Pulmonary artery endothelial cell (primary cell): Measurements from ENCODE around the gene MEGF11. TPM values are rescaled to one million over a fixed set of nuclear protein-coding genes. Genes with fewer than 3 reads are reported as not detected.

ENCODE experiments used
- DNase-seq: peaks from one replicate; pipeline ENCODE4 v3.0.0-alpha.2; 2011; ENCODE audit warnings: low read depth, low spot score
- total RNA-seq: library from RNA; depleted of rRNA; stranded (reverse); fragments of >200 nt; gene quantifications from 2 replicates; pipeline ENCODE4 v1.2.3, GENCODE V29; 2014

Gene MEGF11
- total RNA-seq, 1 donor from 2014 or later = under 0.01 TPM

- DNase-seq = no peak
Observed at GRCh38 chr15:66147440-66147839, 106.1 kb downstream of the MEGF11 start.

DNA sequence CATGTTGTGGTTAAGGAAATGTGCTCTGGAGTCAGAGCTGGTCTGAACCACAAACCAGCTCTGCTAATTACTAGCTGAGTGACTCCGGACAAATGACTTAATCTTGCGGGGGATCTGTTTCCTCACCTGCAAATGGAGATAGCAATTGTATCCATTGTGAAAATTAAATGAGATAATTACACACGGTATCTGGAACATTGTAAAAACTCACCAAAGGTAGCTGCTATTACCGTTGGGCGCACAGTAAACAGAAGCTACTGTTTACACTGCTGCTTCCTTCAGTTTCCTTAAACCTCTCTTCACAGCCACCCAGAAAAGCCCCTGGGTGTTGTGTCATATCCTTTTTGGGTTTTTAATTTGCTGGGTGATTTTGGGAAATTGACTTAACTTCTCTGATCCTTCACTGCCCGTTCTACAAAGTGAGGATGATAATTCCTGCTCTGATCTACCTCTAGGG is 107.8 kb downstream of the MEGF11 start:
- DNase-seq = no peak

- no peak for DNase-seq
Observed at GRCh38 chr15:66144978-66145725, 108.4 kb downstream of the MEGF11 start.

- DNase-seq = no peak
Observed at GRCh38 chr15:66142285-66142684, 111.3 kb downstream of the MEGF11 start.

DNA sequence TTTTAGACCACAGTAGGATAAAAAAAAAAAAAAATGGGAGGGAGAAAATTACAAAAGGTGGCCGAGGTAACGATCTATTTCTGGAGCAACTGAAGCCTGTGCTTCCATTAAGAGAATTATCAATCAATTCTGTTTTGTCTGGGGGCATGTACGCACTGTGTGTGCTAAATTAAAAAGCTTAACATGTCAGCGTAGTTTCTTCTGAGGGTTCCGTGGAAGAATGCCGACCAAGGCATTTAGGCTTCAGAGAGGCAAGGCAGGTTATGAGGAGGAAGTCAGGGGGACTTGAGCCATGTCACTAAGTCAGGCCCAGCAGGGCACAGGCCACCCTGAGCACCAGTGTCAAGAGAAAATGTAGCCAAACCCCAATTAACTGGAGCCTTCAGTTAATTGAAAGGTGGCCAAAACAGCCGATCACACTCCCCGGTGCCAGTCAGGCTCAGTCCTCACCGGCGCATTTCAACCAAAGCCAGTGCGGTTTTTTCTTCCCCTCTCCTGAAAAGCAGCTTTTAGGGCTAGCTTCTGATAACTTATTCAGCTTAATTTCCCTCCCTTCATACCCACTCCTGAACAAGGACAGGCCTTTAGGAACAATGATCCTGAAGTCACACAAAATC is 113.9 kb downstream of the MEGF11 start:
- DNase-seq = no peak

DNA sequence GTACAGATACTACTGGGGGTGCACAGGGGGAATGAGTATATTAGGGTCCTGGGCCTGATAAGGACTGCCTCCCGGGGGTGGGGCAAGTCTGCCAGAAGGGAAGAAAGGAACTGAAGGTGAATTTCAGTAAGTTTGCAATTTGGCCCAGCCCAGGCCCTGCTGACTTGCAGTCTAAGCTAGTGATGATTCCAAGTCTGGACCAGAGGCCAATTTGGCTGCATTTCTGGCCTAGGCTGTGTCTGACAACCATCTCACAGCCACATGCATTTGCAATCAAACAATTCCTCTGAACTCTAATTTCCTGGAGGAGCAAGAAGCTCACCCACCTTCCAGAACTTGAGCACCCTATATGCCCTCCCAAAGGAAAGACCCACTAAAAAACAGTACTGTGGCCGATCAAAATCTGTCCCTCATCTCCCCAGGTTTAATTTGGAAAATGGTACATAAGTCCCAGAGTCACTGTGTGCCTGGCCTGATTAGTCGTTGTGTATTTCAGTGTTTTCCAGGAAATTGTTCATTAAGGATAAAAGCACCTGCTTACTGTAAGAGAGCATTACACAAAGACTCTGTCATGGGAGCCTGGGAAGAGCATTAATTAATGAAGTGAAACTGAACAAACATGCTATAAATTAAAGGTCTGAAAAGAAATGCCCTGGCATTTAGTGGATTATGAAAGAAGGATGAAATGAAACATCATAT is 114.5 kb downstream of the MEGF11 start:
- DNase-seq = no peak

GRCh38 chr15:66138096-66138783 is 115.3 kb downstream of the MEGF11 start:
- no peak for DNase-seq

DNA sequence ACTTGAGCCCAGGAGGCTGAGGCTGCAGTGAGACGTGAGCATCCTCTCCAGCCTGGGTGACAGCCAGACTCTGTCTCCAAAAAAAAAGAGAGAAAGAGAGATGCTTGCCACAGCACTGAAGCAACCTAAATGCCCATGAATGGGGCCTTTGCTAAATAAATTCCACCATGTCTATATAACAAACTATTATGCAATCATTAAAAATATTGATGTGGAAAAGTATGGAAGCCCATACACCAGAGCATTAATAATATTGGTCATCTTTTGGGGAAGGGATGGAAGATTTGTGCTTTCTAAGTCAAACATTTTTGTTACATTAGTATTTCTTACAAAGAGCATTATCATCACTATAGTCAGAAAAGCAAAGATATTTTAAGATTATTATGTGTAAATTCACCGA is 116.6 kb downstream of the MEGF11 start:
- no peak for DNase-seq

DNA sequence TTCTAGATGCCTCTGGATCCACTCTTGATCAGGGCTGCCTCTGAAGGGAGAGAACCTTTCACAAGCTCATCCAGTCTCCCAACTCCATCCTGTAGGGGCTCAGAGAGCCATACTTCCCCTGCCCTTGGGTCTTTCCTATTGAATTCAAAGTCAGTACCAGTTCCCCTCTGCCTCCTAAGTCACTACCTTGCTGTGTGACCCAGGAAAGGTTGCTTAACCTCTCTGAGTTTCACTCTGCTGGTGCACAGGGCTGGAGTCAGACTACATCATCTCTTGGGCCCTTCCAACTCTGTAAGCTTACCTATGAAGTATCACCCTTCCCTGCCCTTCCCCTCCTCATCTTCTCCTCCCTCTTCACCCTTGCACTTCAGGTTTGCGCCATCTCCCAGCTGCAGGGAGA is 117.9 kb downstream of the MEGF11 start:
- no peak for DNase-seq

DNA sequence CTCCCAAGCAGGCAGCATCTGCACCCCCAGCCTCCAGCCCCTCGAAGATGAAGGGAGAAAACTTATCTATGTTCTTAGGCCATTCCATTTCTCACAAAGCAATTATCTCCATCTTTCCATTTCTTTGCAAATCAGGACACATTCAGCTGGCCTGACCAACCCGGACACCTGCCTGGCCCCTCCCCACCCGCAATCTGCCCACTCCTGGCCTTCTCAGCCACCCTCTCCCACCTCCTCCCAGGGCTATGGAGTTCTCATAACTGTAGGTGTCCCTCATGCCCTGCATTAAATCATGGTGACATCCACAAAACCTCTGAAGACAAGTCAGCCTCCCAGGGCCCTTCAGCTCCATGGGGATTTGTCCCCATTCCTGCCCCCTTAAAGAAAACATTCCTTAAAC is 119.3 kb downstream of the MEGF11 start:
- DNase-seq = no peak

GRCh38 chr15:66133247-66133885 is 120.2 kb downstream of the MEGF11 start:
- DNase-seq = no peak

GRCh38 chr15:66132251-66132816 is 121.2 kb downstream of the MEGF11 start:
- no peak for DNase-seq

DNA sequence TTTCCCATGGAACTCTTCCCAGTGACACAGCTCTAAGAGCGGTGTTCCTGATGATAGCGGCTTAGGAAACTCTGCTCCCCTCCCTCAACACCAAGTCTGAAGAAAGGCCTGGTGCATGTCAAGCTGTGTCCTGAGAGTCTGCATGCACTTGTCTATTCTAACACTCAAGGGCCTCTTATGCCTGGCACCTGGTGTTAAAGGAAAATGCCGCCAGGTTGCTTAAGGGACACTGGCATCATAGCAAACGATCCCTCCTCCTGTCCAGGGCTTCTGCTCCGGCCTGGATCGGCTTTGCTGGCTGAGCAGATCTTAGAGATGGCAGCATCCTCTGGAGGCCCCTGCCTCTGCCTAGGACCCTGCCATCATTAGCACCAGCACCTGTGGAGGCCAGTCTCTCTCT is 121.7 kb downstream of the MEGF11 start:
- no peak for DNase-seq

- DNase-seq = no peak
Observed at GRCh38 chr15:66131200-66131599, 122.3 kb downstream of the MEGF11 start.

GRCh38 chr15:66130496-66131034 is 123.0 kb downstream of the MEGF11 start:
- DNase-seq = no peak

DNA sequence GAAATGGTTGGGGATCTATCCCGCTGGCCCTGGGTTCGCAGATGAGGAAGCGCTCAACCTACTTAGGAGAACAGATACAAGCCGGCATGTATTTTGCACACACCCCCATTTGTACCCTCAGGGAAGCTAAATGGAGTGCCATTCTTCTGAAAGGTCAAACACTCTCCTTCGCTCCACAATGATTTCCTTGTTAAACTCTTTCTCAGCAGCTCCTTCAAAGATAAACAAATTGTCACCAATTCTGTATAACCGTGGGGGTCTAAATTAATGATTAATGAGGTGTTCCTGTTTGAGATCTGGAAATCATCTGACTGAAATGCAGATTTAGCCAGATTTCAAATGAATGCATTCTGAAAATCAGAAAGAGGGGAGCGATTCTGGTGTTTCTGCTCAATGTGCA is 124.0 kb downstream of the MEGF11 start:
- no peak for DNase-seq

GRCh38 chr15:66128116-66128680 is 125.4 kb downstream of the MEGF11 start:
- DNase-seq = no peak

- DNase-seq = no peak
Observed at GRCh38 chr15:66126456-66126855, 127.1 kb downstream of the MEGF11 start.

DNA sequence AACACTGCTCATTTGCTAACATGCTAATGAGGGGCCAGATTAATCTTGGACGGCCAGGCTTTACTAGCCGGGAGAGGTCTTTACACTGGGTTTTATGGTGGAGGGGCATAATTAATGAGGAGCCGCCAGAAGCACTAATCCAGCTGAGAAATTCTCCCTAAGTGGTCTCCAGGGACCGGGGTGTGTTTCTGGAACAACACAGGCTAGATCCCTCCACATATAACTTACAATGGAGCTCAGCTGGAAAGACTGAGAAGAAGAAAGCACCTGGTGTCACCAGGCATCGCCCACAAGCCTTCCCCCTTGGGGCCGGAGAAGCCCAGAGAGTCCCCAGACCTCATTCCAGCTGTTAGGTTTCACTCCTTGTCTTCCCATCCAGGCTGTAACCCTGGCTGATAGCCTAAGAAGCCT is 127.5 kb downstream of the MEGF11 start:
- DNase-seq = no peak

DNA sequence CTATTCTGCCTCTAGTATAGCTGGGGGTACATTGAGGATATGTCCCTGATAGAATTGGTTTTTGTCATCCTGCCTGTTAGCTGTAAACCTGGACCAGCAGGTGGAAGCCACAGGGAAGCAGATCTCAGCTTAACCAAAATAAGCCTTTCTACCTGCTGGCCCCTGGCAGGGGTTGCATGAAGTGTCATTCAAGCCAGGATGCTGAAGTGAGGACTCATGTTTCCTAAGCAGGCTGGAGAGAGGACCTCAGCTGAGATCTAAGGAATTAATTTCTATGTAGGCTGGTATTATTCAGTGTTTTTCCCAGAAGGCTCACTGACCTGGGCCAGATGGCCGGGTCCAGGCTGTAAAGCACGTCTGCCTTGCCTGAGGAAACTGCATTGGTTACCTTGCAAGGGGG is 128.9 kb downstream of the MEGF11 start:
- DNase-seq = no peak
